Esophagus mucosa (tissue), 1 donor: ENCODE results near the gene NRAS. TPM values are rescaled to one million over a fixed set of nuclear protein-coding genes. Genes with fewer than 3 reads are reported as not detected.

Source experiments
- ATAC-seq: fragments of 200-7000 bp; cut with Tn5 transposase; one replicate; pipeline ENCODE4 v1.9.1; 2020
- total RNA-seq: library from RNA; stranded (reverse); gene quantifications from one replicate; pipeline ENCODE4 v1.2.4, GENCODE V29; 2023
- donor health status: DM: yes; HTN: yes; CAD: no.

NRAS gene
- total RNA-seq, 1 donor from 2014 or later, result 22.4 TPM

- no peak for ATAC-seq
These were observed 40.5 kb downstream of the NRAS start for GRCh38 chr1:114676115-114676514.

DNA sequence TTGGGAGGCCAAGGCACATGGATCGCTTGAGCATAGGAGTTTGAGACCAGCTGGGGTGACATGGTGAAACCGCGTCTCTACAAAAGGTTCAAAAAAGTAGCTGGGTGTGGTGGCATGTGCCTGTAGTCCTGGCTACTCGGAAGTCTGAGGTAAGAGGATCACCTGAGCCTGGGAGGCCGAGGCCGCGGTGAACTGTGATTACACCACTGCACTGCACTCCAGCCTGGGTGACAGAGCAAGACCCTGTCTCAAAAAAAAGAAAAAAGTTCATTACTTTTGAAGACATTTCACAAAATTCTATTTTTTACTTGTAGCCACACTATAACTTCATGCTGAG is 44.7 kb downstream of the NRAS start:
- peak; percentile 21 for ATAC-seq

GRCh38 chr1:114671011-114671938 is 45.3 kb downstream of the NRAS start:
- no peak for ATAC-seq

DNA sequence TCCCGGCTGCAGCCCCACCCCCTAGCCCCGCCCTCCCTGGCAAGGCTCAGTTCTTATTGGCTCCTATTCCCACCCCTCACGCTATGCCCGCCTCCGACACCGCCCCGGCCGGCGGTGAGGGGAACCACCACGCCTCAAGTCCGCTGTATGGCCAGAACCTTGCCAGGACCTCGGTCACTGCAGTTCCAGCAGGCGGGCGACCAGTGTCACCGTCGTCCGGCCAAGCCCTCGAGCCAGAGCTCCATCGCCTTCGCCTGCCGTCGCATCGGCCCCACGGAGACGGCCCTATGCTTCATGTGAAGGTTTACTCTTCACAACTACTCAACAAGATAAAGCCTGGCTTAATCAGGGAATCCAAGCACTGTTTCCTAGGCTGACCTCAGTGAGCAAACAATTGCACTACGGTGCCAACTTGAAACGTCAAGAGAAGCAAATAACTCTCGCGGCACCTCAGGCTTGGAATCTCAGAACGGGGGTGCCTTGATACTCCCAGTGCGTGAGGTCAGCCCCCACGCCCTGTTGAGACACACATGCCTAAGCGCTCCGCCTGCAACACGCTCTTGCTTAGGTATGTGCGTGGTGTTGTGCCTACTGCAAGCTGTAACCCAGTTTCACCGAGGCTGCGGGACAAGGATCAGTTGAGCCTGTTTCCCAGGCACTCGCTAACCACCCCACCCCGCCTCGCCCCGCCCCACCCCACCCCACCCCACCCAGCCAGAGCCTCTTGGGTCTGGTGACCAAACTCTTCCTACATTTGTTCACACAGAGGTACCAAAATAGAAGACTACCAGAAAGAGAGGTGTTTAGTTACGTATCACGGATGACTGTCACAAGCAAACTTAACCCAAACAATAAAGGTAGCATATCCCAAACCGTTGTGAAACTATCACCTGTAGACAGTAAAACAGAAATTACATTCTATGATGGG is 46.2 kb downstream of the NRAS start:
- peak; percentile 93 for ATAC-seq

DNA sequence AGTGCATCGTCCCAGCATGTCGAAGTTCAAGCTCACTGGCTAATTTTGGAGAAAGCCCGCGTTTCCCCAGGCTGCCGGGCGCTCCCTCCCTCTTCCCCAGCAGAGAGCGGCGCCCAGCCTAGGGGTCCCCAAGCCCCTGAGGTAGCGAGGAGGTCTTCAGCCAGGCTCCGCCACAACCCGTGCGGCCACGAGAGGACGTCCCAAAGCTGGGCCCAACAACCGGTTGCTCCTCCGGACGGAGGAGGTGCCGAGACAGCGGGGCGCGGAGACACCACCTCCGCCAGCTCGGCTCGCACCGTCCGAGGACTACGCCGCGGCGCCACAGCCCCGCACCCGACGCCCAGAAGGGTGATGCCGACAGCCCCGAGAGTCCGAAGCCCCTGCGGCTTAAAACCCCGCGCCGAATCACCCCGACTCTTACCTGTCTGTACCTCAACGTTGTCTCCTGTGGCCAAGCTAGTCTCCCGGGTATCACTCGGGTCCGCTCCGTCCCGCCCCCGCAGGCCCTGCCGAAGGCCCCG is 46.9 kb downstream of the NRAS start, which contains the start of gene DENND2C:
Gene DENND2C, minus strand, starts transcription at position 488 of the 521 bp plus-strand sequence. CDS start 44,065 bp downstream, outside the sequence.
- ATAC-seq, result no peak

DNA sequence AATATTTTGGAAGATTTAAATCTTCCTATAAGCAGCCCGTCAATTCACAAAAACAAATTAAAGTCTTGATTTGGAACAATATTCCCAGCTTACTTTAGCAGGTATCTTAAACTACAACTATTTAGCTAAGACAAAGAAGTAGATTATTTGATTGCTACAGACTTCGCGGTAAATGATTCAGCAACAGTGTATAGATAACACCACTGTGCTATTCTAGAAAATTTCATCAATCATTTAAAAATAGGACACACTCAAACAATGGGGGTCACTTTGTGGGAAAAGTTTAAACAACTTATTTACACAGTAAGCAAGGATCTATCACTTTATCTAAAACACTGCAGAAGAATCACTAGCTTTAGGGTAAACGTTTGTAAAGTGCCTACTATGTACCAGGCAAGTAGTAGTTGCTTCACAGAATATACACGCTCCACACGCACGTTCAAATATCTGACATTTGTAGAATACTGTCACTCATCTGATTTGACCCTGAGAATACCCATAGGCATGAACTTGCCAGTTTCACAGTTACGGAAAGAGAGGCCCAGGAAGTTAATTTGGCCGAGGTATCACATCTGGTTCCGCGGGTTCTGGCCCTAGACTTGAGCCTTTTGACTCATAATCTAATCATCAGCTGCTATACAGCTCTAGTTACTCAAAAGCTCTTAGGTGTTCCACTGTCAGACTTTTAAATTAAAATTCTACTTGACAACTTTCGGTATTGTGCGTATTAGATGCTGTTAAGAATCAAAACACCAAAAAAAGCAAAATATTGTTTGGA is 47.6 kb downstream of the NRAS start:
- ATAC-seq, result peak; percentile 47

GRCh38 chr1:114668373-114668772 is 48.2 kb downstream of the NRAS start:
- no peak for ATAC-seq

GRCh38 chr1:114666954-114667353 is 49.6 kb downstream of the NRAS start:
- ATAC-seq, result no peak

DNA sequence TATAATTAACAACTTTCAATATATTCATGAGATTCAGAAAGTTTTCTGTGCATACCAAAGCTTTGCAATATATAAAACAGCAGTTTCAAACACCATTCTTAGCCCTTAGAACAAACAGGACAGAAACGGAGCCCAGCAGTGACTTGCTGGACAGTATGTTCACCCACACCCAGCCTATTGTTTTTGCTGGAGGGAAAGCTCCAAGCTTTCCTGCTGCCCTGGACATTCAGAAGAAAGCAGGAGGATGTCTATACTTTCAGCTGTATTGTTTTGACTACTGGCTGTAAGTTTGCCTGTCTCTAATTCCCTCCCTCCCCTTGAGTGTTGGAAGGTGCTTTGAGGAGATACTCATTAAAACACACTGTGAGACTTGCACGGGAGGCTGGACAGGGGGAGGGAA is 56.3 kb downstream of the NRAS start:
- ATAC-seq, result no peak

Other genes starting within 250 kb of the NRAS start
- 22.2 TPM for gene TRIM33, start 205.6 kb downstream of the NRAS start, total RNA-seq
- gene BCAS2, start 135.2 kb downstream of the NRAS start, total RNA-seq, result 31.1 TPM
- 41.4 TPM for gene DENND2C, start 46.7 kb downstream of the NRAS start, total RNA-seq
- gene AMPD1, start 21.2 kb downstream of the NRAS start, total RNA-seq, result not detected
- gene CSDE1, start 41.2 kb upstream of the NRAS start, total RNA-seq, result 414 TPM
- gene SIKE1, start 63.9 kb upstream of the NRAS start, total RNA-seq, result 30.9 TPM
- gene SYCP1, start 138.1 kb upstream of the NRAS start, total RNA-seq, result not detected